ENCODE results near the gene AJM1.

DNA sequence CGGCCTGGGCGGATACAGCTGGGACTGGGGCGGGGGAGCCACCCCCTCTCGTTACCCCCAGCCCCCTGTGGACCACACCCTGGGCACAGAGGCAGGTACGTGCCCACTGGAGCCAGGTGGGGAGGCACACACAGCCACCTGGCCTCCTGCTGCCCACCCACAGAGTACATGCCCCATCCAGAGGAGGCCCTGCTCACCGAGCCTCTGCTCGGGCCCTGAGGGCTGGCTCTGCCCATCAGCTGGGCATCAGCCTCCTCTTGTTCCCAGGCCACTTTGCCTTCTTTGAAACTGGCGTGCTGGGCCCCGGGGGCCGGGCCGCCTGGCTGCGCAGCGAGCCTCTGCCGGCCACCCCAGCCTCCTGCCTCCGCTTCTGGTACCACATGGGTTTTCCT lies 16.2 kb downstream of the AJM1 start:
- TF ChIP-seq POLR2AphosphoS5 (IDR thresholded peaks at IDR 0.05; ENCODE audit: low read depth, low read length) (no peak), POLR2A (IDR thresholded peaks at IDR 0.05; ENCODE audit: low read depth, low read length) (no peak), SPI1 (IDR thresholded peaks at IDR 0.05; ENCODE audit: low read depth, low read length) (no peak), POU2F2 (IDR thresholded peaks at IDR 0.05; ENCODE audit: low read depth, low read length) (no peak)

Measured in GM12891 (cell line).